HEK293T (cell line): ENCODE data around the gene ETFDH.

ENCODE experiments used
- BHLHE40 ChIP-seq: fragments of 450-650 bp; IDR thresholded peaks from 2 replicates; pipeline ENCODE4 v1.6.1; 2016; ENCODE audit warnings: mild to moderate bottlenecking, moderate library complexity, borderline replicate concordance
- ELF4 ChIP-seq: fragments of 450-650 bp; IDR thresholded peaks from 2 replicates; pipeline ENCODE4 v1.6.1; 2017; ENCODE audit warnings: antibody characterized with exemption
- FOXK2 ChIP-seq: fragments of 450-650 bp; IDR thresholded peaks from 2 replicates; pipeline ENCODE4 v1.6.1; 2016; ENCODE audit warnings: mild to moderate bottlenecking
- FOXM1 ChIP-seq: fragments of 450-650 bp; IDR thresholded peaks from 2 replicates; pipeline ENCODE4 v1.6.1; 2017; ENCODE audit warnings: mild to moderate bottlenecking, borderline replicate concordance
- HDGF ChIP-seq: fragments of 450-650 bp; IDR thresholded peaks from 2 replicates; pipeline ENCODE4 v1.6.1; 2017; ENCODE audit warnings: antibody characterized with exemption, borderline replicate concordance
- LEF1 ChIP-seq: fragments of 450-650 bp; IDR thresholded peaks from 2 replicates; pipeline ENCODE4 v1.6.1; 2017; ENCODE audit warnings: mild to moderate bottlenecking, borderline replicate concordance
- NFRKB ChIP-seq: fragments of 450-650 bp; IDR thresholded peaks from 2 replicates; pipeline ENCODE4 v1.6.1; 2016; ENCODE audit warnings: mild to moderate bottlenecking, moderate library complexity
- PKNOX1 ChIP-seq: fragments of 450-650 bp; IDR thresholded peaks from 2 replicates; pipeline ENCODE4 v1.6.1; 2016
- SP1 ChIP-seq: fragments of 450-650 bp; IDR thresholded peaks from 2 replicates; pipeline ENCODE4 v1.6.1; 2017
- SUZ12 ChIP-seq: fragments of 450-650 bp; IDR thresholded peaks from 2 replicates; pipeline ENCODE4 v1.6.1; 2016; ENCODE audit warnings: mild to moderate bottlenecking
- TARDBP ChIP-seq: fragments of 450-650 bp; IDR thresholded peaks from 2 replicates; pipeline ENCODE4 v1.6.1; 2016

GRCh38 chr4:158729716-158730559 lies 57.8 kb downstream of the ETFDH start:
- TF ChIP-seq LEF1 (no peak), FOXK2 (no peak), HDGF (no peak), SUZ12 (no peak), NFRKB (no peak), FOXM1 (no peak), TARDBP (no peak), PKNOX1 (no peak), BHLHE40 (no peak), SP1 (no peak), ELF4 (no peak)
